Central memory CD4-positive, alpha-beta T cell (primary cell): ENCODE measurements around the gene TDRKH.
A peak's percentile ranks its signal among the peaks of the same experiment; 100 is the strongest.

Experiments
- DNase-seq: peaks from one replicate; pipeline ENCODE4 v3.0.0; 2022
- total RNA-seq, 3 experiments: gene quantifications; one replicate each; lab custom pipeline; 2026; lab: John Stamatoyannopoulos, UW

The TDRKH gene, protein sequence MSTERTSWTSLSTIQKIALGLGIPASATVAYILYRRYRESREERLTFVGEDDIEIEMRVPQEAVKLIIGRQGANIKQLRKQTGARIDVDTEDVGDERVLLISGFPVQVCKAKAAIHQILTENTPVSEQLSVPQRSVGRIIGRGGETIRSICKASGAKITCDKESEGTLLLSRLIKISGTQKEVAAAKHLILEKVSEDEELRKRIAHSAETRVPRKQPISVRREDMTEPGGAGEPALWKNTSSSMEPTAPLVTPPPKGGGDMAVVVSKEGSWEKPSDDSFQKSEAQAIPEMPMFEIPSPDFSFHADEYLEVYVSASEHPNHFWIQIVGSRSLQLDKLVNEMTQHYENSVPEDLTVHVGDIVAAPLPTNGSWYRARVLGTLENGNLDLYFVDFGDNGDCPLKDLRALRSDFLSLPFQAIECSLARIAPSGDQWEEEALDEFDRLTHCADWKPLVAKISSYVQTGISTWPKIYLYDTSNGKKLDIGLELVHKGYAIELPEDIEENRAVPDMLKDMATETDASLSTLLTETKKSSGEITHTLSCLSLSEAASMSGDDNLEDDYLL
- 9.3 to 21.9 (median 19.3) reads per million in 3 experiments for total RNA-seq

DNA sequence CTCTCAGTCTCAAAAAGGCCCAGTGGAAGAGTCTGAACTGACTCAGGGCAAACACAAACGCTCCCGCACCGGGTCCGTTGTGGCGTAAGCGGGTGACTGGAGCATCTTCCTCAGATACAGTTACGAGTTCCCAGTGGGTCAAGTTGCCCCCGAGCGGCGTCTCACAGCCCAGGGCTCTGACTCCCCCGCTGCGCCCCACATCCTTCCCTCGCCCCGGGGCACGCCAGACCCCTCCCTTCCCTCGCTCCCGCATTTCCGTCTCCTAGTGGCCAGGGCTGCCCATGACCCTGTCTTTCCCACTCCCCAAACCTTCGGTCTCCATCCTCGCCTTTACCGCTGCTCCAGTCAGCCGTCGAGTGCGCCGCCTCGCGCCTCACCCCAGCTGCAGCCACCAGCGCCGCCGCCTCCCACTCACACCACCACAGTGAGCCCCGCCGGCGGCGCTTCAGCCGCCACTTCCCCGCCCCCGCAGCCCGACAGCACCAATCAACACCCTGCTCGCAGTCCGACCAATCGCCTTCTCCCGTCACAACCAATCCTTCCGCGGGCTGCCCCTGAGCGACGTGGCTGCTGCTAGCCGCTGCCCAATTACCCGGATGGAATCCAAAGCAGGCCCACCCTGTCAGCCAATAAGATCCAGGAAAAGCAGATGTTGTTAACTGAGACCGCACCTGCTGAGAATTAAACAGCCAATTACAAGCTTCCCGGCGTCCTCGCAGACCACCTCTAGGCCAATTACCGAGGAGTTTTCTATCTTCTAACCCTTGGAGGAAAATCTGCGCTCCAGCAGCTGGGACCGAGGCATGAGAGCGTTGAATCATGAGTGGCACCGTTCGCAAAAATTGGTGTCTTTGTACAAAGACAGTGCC is at the start of gene TDRKH:
TDRKH (minus strand) TSS at position 430 of the 869 bp plus-strand sequence. CDS start 7,478 bp downstream, outside the sequence.
- peak; percentile 99 for DNase-seq

DNA sequence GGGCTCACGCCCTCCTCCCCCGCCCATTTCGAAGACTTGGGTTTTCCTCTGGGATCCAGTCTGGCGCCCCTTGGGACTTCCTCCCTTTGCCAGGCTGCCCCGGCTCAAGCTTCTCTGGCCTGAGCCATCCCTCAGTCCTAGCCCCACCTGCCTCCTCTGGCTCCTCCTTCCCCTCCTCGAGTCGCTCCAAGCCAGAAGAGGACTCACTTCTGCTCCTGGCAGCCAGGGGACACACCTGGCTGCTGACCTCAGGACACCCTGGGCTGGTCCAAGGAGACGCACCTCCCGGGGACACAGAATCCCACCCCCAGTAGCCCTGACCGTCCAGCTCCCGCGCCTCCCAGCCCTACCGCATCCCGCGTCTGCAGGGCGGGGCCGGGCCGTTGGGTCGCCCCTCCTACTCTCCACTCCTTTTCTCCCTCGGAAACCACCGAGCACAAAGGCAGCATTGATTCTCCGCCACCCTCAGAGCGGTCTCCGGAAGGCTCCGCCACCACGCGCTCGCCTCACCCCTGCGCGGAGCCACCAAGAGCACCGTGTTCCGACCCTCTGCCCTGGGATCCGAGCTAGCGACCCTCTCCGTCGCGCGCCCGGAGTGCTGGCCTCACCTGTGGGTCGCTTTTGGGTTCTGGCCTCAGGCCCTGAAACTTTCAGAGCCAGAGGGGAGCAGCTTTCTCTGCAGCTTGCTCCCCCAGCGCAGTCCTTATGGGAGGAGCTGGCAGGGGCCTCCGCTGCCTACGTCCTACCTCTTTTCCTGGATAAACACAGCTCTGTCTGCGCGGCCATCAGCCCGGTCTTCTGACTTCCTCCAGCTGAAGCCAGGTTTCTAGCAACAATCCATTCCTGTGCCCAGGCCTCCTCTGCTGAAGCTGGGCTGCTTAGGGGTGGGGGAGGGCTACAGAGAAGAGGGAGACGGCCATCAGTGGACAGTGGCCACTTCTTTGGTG is 49.4 kb upstream of the TDRKH start, which contains the start of gene C2CD4D:
C2CD4D (minus strand) TSS at position 364 of the 947 bp plus-strand sequence. CDS start 831 bp downstream, outside the sequence.
- peak; percentile 76 for DNase-seq

DNA sequence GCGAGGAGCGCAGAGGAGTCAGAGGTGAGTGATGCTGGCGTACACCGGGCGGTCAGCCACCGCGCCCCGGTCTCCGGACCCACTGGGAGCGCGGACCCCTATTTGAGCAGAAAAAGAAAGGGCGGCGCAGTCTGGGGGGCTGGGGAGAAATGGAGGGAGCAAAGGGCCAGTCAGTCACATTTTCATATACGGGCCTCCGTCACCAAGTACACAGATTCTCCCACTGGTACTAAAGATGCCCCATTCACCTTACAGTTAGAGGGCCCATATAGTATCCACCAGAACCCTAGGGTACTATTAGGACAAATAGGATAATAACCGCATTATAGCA is 48.7 kb upstream of the TDRKH start:
- no peak for DNase-seq

DNA sequence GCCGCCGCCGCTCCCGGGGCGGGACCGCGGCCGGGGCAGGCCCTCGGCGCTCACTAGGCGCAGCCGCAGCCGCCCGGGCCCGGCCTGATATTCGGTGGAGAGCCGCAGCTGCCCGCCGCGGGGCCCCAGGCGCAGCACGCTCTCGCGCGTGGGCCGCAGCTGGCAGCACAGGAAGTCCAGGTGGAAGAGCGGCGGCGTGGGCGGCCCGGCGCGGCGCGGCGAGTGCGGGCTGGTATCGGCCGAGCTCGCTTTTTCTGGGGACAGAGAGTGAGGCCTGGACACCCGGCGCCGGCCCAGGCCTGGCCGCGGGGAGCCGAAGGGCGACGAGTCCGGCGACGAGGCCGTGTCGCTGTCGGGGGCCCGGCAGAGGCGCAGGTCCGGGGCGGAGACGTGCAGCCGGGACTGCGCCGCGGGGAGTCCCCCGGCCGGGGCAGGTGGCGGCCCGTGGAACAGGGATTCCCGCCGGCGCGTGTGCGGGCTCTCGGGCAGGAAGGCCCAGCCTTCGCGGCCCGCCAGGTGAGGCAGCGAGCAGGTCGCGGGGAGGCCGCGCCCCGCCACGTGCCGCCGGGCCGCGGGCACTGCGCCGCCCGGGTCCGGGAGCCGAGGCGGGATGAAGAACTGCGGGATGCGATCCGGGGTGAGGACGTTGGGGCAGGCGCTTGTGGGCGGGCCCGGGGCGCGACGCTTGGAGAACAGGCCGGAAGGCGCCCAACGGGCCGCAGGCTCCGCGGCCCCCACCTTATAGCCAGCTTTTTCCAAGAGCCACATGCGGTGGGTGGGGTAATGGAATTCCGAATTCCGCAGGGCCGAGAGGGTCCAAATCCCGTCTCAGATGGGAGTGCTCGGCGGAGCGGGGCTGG is 48.2 kb upstream of the TDRKH start:
- DNase-seq = peak; percentile 41

DNA sequence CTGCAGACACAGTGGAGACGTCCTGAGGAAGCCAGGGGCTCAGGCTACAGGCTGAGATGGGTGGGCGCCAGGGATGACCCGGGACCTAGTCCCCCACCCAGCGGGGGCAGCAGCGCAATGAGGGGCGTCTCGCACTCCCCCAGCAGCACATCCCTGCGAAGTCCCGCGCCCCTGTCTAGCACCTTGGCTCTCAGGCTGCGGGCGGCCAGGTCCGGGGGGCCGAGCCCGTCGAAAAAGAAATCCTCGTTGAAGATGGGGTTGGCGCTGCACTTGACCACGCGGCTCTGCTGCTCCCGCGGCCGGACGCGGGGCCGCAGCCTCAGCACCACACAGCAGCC is 47.6 kb upstream of the TDRKH start:
- DNase-seq = no peak

DNA sequence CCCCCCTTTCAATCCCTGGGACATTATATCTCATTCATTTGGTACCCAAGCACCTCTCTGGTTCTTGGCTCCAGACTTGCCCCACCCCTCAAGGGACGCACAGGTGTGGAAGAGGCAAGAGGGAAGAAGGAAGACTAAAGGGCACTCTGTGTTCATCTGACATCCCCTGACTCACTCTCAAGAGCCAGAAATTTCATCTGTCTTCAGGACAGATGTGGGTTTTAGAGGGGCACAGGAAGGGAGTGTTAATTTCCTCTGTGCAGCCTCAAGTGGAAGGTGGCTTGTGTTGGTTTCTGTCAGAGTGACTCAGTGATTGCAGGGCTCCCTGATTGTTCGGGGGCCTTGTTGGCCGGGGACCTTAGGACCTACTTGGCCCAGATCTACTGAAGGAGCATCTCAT is 46.9 kb upstream of the TDRKH start:
- peak; percentile 42 for DNase-seq

DNA sequence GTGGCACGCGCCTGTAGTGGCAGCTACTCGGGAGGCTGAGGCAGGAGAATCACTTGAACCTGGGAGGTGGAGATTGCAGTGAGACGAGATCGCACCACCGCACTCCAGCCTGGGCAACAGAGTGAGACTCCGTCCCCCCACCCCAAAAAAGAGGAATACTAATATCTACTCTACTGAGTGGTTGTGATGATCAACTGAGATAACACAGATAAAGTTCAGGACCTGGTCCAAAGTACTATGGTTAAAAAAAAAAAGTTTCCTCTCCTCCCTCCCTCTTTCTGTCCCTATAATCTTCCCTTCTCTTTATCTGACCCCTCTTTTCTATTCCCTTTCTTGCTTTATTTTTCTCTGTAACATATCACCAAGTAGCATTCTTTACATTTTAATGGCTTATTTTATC is 45.3 kb upstream of the TDRKH start:
- no peak for DNase-seq

DNA sequence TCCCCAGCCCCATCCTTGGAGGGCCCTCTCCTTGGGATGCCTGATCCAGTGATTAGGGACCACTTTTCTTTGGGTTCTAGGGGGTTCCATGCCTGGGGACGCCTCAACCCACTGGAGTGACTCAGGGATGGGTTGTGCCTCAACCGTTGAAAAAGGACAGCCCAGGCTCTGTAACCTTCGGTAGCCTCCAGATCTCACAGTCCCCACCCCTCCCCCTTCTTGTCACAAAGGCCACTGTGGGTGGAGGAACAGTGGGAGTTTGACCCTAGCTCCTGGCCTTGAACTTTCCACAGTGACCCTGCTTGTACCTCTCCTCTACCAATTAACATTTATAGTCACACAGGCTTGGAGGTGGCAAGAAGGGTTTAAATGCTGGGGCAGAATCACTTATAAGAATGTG is 43.9 kb upstream of the TDRKH start:
- DNase-seq = no peak

DNA sequence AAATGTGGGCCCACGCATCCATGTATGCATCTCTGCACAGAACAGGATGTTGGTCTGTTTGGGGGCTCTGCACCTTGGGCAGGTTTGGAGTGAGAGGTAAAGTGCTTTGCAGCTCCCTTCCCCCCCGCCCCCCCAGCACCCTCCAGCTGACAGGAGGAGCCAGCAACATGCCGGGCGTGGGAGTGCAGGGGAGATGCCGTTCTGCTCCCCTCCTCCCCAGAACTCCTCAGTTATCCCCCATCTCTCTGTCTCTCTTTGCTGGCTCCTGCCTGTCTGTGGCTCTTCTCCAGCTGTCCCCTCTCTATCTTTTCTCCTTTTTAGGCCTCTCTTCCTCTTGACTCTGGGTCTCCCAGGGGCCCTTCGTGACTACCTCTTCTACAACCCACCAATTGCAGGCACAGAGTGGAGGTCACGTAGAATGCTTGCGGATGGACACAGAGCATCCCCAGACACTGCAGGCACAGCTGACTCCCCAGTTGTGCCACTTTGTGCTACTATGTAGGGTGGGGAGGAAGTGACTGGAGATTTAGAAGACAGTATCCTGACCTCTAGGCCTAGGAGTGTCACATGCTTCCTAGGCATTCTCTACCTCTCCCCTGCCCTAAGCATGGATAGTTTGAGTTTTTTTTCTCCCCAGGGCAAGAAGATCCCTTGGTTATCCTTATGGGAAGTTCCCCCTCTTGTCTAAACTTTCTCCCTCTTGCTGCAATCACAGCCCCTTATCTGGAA is 43.0 kb upstream of the TDRKH start:
- no peak for DNase-seq

DNA sequence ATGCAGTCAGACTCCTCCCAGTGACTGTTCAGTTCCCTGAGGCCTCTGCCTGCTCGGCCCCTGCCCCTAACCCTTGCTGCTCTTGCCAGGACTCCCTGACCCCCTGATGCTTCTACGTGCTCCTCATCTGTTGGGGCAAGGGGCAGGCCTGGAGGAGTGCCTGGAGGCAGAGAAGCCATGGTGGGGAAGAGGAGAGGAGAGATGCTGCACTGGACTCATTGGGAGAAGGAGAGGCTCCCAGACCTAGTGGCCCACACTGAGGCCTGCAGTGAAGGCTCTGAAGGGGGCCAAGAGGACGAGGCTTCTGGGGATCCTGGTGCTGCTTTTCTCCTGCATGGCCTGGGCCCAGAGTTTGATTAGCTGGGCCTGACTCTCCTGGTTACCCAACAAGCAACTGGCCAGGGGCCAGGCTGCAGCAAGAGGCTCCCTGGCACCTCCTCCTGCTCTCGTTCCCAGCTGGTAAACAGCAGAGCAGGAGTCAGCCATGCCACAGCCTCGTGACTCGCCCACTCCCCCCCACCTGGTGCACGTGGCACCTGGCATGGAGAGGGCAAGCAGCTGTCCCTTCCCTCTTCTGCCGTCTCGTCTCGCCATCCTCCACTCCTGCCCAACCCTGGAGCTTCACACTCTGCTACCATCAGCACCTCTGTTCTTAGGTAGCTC is 42.1 kb upstream of the TDRKH start:
- DNase-seq = no peak

DNA sequence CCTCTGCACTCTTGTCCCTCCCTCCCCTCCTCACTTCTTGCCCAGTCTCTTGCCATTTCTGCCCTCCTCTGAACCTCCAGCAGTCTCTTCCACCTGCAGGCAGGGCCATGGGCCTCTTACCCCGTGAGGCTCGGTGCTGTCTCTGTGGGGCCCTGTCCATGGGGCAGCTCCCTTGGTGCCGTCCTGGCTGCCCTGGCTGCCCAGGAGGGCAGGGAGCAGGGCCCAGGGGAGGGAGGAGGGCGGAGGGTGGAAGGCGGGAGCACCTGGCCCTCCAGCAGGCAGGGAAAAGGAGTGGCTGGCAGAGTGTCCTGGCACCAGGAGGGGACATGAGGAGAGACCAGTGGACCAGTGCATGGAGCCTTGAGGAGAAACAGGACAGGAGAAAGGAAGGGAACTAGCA is 41.3 kb upstream of the TDRKH start, which contains the start of gene RORC:
RORC (minus strand) TSS at position 198 of the 400 bp plus-strand sequence; CDS start at position 160, 38 bp downstream.
- DNase-seq = no peak

DNA sequence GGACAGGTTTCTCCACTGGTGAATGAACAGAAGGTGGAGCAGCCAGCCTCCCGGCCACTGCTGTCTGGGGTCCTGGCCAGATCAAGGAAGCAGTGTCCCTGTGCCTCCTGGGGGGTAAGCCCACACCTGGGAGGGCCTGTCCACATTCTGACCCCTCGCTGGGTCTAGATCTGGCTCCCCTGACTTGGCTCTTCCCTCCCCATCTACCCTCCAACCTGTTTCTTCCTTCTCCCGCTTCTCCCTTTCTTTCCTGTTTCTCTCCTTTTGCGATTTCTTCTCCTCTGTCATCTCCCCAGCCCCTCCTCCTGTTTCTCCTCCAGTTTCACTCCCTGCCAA is 40.9 kb upstream of the TDRKH start:
- no peak for DNase-seq

DNA sequence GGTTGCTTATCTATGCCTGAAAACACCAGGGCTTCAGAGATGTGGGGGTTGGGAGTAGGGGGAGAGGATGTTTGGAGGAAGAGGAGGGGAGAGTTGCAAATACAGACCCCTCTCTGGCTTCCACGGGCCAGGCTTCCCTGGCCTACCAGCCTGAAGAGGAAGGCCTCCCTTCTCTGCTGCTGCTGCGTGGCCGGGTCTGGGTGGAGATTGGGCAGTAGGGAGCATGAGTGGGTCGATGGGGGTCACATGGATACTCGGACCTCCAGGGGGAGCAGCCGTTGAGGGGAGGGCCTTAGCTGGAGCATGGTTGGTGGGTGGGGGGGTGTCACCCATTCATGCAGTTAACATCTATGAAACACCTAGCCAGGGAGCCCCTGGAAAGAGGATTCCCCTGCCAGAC is 39.8 kb upstream of the TDRKH start:
- DNase-seq = no peak

DNA sequence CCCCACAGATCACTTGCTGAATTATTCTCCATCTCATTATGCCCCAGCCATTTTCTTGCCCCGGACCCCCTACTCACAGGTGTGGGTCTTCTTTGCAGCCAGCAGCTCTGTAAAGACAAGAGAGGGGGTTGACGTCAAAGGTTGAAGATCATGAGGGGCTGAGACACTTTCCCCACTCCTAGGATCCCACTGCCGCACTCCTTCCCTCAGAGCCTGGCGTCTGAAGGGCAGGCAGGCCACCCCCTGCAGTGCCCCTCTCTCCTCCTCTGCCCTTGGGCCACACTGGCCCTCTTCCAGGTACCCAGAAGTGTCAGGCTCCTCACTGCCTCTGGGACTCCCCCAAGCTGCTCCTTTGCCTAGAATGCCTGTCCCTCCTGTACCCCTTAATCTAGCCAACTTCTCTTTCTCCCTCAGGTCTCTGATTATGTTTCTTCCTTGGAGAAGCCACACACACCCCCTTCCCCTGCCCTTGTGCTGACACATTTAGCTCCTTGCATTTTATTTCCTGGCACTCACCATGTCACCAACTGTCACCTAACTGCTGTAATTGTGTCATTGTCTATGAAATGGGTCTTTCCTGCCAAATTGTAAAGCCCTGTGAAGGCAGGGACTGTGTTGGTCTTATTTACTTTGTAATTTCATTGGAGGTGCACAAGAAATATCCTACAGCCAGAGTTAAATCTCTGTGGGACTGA is 39.2 kb upstream of the TDRKH start:
- no peak for DNase-seq

DNA sequence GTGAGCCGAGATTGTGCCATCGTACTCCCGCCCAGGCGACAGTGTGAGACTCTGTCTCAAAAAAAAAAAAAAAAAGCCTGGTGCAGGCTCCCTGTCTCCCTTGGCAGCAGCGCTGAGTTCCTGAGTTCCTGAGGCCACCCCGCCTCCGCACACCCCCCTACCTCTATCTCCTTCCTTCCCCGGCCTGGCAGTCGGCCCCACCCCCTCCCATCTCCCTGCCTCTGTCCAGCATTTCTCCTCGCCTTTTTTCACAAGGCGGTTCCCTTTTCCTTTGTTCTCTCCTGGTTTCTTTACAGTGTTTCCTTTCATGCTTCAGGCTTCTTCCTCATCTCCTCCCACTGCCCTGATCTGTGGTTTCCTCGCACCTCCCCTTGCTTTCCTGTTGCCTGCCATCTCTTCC is 38.6 kb upstream of the TDRKH start:
- DNase-seq = no peak

DNA sequence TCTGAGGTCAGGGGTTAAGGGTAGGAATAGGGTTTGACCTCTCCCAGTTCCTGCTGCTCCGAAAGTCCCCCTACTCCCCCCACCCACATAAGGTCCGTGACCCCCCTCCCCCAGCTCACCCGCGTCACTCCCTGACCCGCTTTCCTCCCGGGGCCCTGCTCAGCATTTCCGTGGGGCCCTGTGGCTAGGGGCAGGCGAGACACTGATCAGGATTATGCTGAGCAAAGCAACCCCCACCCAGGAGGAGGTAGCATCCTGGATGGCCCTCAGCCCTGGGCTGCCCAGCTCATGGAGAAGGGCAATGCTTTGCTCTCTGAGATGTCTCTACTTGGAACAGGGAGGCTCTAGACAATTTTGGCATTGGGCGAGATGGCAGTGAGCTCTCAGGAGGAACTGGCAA is 37.6 kb upstream of the TDRKH start:
- no peak for DNase-seq

DNA sequence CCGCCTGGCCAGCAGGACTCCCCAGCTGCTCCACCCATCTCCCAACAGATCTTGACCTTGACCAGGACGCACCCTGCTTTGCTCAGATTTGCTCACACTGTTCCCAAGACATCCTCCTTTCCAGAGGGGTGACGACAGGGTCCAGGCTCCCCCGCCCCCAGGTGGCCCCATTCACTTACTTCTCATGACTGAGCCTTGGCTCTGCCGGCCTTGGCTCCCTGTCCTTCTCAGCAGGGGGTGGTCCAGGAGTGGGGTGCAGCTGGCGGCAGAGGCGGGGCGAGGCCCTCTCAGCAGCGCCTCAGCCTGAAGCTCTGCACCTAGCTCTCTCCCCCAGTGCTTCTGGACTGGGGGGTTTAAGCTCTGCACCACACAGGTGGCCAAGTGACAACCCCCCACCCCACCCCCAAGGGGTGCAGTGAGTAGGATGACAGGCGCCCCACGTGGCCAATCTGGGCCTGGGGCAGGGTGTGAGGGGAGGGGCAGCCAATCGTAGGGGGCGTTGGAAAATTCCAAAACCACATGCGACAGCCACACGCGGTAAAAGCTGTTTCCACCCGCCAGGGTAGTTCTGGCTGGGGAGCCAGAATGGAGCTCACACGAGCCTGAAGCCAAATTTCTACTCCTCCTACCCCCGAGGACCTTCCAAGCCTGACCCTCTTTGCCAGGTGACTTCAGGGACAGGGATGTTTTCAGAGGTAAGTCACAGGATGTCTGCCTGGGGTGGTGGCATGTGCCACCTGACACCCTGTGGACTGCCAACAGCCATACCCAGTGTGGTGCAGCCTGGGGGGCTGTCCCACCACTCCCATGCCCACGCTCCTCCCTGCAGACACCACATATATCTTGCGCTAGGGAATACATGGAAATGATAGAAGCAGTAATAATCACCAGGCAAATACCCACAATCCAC is 35.7 kb upstream of the TDRKH start:
- peak; percentile 33 for DNase-seq

DNA sequence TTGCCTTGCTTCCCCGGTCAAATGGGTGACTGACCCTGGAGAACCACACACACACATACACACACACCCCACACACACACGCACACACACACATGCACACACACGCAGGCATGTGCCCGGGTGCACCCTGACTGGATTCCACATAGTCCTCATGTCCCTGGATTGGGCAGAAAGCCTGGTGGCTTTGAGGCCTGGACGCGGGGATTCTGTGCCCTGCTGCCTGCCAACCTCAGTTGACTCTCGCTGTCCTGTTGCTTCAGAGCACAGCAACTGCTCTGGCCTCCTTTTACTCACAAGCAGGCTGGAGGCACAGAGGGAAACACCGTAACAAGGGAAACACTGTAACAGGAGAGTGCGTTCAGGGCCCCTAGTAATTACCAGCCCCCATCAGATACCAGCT is 34.9 kb upstream of the TDRKH start:
- DNase-seq = no peak
